ENCODE results near the gene LTB4R2.

The LTB4R2 gene

GRCh38 chr14:24299255-24300191 is 10.4 kb upstream of the LTB4R2 start, which contains the start of the genes DHRS1 and NOP9:
TSS of gene DHRS1 (minus strand) at chr14:24299780. CDS start at chr14:24299106, 674 bp downstream.
TSS of gene NOP9 (plus strand) at chr14:24299850. CDS start at chr14:24299955, 105 bp downstream.
- DNase-seq, result peak; percentile 95

DNA sequence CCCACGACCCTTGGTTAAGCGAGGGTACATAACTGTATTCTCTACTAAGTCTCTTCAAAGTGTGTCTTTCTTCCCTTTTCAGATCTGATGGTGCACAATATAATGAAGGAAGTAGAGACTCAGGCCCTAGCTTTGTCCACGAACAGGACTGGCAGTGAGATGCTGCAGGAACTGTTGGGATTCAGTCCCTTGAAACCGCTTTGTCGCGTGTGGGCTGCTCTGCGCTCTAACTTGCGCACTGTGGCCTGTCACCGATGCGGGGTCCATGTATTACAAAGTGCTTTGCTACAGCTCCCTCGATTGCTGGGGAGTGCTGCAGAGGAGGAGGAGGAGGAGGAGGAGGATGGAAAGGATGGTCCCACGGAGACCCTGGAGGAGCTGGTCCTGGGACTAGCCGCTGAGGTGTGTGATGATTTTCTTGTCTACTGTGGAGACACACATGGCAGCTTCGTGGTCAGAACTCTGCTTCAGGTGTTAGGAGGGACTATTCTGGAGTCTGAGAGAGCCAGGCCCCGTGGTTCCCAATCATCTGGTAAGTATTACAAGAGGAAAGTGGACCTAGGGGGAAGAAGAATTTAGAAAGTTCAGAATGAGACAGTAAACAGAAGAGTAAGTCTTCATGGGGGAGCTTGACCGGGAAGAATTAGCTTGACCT is 9.5 kb upstream of the LTB4R2 start:
- DNase-seq, result no peak

DNA sequence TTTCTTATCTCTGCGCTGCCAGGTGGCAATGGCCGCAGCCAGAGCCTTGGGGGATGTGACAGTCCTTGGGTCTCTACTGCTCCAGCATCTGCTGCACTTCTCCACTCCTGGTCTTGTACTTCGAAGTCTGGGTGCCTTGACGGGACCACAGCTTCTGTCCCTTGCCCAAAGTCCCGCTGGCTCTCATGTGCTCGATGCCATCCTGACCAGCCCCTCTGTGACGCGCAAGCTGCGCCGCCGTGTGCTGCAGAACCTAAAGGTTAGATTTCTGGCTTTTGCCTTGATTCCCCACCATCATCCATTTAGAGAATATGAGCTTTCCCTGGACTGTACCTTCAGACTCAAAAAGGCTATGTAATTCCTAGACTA is 5.9 kb upstream of the LTB4R2 start:
- DNase-seq, result no peak

DNA sequence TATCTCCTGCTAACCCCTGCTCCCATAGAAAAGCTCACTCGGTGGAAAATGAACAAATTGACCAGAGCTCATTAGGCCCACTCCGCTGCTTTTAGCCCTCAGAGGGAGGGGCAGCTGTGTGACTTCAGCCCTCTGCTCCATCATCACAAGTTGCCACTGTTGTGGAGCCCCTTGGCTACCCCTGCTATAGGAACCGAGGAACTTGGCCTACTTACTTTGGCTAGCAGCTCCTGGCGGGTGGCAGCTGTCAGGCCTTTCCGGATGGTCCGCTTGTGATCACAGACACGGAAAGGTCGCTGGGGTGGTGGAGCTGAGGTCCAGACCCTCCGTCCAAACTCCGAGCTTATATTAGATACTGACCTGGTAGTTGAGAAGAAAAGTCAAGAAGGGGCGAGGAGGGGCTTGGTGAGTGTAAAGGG is 2.8 kb upstream of the LTB4R2 start:
- DNase-seq, result no peak

- DNase-seq, result peak; percentile 83
These were observed 2.2 kb upstream of the LTB4R2 start, which contains the start of gene CIDEB for GRCh38 chr14:24307575-24308341. TSS of gene CIDEB (minus strand) at chr14:24307977. CDS start at chr14:24307858, 119 bp downstream.

DNA sequence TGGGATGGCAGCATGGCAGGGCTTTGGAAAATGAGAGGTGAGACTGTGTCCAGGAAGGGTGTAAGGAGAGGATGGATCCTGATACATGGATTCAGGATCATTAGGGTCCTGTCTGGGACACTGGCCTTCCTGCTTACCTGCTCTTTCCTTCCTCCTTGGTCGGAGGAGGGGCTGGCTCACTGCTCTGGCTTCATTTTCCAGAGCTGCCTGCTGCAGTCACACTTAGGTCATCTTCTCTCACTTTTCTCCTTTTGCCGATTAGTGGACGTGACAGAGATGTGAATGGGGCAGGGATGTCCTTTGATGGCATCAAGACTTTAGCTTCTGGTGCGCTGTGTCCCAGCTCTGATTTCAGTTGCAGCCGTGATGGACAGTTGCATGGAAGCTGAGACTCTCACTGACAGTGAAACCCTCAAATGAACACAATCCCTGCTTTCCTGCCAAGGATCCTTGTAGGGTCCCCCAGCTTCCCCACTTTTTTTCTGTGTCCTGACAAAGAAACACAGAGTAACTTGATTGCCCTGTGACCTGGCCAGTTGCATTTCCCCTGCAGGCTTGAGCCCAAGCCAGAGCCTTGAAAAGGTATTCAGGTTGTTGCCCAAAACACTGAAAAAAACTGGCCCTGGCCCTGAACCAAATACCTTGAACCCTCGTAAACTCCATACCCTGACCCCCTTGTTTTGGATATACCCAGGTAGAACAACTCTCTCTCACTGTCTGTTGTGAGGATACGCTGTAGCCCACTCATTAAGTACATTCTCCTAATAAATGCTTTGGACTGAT is 1.4 kb upstream of the LTB4R2 start:
- no peak for DNase-seq

DNA sequence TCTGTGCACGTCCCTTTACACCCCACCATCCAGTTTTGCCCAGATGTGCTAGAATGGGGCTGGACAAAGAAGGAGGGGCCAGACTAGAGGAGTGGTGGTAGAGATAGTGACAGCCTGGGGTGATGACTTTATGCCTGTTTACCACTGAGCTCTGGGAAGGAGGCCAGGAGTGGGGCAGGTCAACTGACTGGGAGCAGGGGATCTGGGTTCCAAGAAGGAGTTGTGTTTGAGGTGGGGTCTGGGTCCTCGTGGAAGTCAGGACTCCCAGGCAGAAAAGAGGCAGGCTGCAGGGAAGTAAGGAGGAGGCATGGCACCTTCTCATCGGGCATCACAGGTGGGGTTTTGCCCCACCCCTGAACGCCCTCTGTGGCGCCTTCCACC is 315 bp downstream of the LTB4R2 start:
- DNase-seq, result peak; percentile 85

DNA sequence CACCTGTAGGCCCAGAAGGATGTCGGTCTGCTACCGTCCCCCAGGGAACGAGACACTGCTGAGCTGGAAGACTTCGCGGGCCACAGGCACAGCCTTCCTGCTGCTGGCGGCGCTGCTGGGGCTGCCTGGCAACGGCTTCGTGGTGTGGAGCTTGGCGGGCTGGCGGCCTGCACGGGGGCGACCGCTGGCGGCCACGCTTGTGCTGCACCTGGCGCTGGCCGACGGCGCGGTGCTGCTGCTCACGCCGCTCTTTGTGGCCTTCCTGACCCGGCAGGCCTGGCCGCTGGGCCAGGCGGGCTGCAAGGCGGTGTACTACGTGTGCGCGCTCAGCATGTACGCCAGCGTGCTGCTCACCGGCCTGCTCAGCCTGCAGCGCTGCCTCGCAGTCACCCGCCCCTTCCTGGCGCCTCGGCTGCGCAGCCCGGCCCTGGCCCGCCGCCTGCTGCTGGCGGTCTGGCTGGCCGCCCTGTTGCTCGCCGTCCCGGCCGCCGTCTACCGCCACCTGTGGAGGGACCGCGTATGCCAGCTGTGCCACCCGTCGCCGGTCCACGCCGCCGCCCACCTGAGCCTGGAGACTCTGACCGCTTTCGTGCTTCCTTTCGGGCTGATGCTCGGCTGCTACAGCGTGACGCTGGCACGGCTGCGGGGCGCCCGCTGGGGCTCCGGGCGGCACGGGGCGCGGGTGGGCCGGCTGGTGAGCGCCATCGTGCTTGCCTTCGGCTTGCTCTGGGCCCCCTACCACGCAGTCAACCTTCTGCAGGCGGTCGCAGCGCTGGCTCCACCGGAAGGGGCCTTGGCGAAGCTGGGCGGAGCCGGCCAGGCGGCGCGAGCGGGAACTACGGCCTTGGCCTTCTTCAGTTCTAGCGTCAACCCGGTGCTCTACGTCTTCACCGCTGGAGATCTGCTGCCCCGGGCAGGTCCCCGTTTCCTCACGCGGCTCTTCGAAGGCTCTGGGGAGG is 985 bp downstream of the LTB4R2 start, which contains the start of gene LTB4R:
TSS of gene LTB4R (plus strand) at position 857 of the 959 bp plus-strand sequence. CDS start 4,150 bp downstream, outside the sequence.
- DNase-seq, result peak; percentile 89

- peak; percentile 70 for DNase-seq
These were observed 2.1 kb downstream of the LTB4R2 start for GRCh38 chr14:24311837-24312615.

DNA sequence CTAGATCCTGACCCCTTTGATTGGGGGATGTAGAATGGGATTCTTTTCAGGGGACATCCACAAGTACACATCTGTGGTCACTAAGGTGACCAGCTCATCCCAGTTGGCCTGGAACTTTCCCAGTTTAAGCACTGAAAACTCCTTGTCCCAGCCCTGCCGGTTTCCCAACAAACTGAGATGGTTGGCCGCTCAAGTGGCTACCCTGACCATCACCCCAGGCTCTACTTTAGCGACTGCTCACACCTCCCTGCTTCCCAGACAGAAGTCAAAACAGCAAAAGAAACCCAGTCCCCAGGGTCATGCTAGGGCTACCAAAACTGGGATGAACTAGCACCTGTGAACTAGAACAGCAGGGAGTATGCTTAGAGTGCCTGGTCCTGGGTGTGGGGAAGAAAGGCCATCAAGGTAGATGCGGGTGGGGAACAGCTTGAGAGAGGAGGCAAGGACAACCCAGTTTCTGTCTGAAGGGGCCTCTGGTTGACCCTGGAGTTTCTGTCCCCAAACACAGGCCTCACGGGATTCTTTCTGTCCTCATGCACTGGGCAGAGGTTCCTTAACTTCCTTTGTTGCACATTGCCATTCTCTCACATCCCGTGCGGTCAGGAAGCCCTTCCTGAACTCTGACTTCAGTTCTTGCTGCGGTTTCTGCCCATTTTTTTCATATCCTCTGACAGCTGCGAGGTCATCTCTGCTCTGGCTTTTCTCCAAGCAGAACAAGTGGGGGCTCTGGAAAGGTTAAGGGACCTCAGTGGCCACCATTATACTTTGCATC is 3.0 kb downstream of the LTB4R2 start:
- peak; percentile 91 for DNase-seq

- peak; percentile 75 for DNase-seq
These were observed 4.0 kb downstream of the LTB4R2 start for GRCh38 chr14:24313913-24314312.

DNA sequence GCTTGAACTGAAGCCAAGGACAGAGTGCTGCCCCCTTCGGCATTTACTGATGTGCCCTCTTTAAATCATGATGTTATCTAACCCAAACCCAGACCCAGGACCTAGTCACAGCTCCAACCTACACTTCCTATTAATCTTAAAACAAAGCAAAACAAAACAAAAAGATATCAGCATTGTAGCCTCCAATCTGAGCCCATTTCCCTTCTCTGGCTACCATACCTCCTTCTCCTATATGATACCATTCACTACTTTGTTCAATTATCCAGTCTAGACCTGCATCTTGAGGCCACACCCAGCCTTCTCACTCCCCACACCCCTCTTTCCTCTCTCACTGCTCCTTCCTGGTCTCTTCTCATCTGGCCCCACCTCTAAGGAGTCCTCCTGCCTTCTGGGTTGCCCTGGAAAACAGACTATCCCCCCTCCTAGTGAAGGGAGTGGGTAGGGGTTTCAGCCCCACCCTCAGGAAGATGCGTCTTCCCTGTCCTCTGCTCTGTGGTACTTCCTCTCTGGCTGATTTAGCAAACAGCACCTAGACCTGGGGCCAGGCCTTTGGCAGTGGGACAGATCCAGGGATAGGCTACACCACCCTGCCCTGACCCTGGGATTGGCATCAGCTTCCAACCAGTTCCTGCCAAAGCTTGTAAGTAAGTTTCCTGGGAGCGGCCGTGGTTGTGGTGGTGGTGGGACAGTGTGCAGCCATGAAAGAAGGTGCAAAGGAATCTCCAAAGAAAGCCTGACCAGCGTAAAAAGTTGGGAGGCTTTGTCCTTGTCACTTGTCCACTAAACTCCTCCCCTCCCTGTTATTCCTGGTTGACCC is 4.6 kb downstream of the LTB4R2 start:
- no peak for DNase-seq

GRCh38 chr14:24315243-24315806 is 5.4 kb downstream of the LTB4R2 start:
- DNase-seq, result no peak

DNA sequence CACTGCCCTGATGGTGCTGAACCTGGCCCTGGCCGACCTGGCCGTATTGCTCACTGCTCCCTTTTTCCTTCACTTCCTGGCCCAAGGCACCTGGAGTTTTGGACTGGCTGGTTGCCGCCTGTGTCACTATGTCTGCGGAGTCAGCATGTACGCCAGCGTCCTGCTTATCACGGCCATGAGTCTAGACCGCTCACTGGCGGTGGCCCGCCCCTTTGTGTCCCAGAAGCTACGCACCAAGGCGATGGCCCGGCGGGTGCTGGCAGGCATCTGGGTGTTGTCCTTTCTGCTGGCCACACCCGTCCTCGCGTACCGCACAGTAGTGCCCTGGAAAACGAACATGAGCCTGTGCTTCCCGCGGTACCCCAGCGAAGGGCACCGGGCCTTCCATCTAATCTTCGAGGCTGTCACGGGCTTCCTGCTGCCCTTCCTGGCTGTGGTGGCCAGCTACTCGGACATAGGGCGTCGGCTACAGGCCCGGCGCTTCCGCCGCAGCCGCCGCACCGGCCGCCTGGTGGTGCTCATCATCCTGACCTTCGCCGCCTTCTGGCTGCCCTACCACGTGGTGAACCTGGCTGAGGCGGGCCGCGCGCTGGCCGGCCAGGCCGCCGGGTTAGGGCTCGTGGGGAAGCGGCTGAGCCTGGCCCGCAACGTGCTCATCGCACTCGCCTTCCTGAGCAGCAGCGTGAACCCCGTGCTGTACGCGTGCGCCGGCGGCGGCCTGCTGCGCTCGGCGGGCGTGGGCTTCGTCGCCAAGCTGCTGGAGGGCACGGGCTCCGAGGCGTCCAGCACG is 6.1 kb downstream of the LTB4R2 start:
- peak; percentile 65 for DNase-seq

GRCh38 chr14:24316597-24316950 is 6.6 kb downstream of the LTB4R2 start:
- no peak for DNase-seq

DNA sequence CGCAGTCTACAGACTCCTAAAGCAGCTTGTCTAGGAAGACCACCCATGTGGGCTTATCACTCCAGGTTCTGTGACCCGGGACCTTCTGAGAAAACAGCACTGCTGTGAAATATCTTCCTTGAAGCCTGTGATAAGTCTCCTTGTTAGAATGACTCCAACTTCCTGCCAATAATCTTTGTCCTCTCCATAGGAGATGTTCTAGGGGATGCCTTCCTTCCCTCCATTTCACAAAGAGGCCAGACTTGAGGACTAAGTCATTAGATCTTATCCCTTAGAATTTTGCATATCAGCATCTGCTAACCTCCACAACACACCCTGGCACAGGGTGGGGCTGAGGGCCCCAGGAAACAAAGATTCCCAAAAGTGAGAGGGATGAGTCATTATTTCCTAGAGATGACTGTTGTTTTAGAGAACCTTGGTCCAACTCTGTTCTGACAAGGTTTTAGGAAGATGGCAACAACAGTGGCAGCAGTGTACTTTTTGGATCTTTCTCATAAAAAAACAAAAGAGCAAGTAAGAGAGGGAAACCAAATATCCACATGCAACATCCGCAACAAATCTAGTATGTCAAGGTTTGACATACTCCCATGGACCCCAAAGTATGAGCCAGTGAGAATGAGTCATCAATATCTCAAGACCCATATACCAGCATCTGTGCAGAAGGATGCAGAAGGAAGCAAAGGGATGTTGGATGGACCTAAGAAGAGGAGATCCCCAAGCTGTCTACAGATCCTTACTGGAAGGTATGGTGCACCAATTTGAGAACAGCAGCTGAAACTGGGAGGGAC is 7.4 kb downstream of the LTB4R2 start:
- no peak for DNase-seq

Data from hematopoietic multipotent progenitor cell treated with erythropoietin and hydrocortisone succinate and interleukin-3 and kit ligand, for 4 days (in vitro differentiated cells).